T-helper 2 cell treated with Interferon-gamma antibody and Interleukin-4, amounts not matched to agents 5 μg/mL and 100 μg/mL, for 36 hours (primary cell): Measurements from ENCODE around the gene IRF6.
A peak's percentile ranks its signal among the peaks of the same experiment; 100 is the strongest.

Experiments used
- DNase-seq: peaks from one replicate; pipeline ENCODE4 v3.0.0; 2021; ENCODE audit warnings: low spot score
- H3K27ac Mint-ChIP-seq: one replicate; pipeline ENCODE4 v1.8.0; 2021; ENCODE audit warnings: mild to moderate bottlenecking, mixed read lengths
- H3K27me3 Mint-ChIP-seq: one replicate; pipeline ENCODE4 v1.8.0; 2021; ENCODE audit warnings: low read depth, mixed read lengths
- H3K36me3 Mint-ChIP-seq: one replicate; pipeline ENCODE4 v1.8.0; 2021; ENCODE audit warnings: low read depth, mixed read lengths
- H3K4me1 Mint-ChIP-seq: one replicate; pipeline ENCODE4 v1.8.0; 2021; ENCODE audit warnings: low read depth, mixed read lengths
- H3K4me3 Mint-ChIP-seq: one replicate; pipeline ENCODE4 v1.8.0; 2022; ENCODE audit warnings: mild to moderate bottlenecking, moderate library complexity, mixed read lengths
- H3K9me3 Mint-ChIP-seq: one replicate; pipeline ENCODE4 v1.8.0; 2021; ENCODE audit warnings: mixed read lengths

The IRF6 gene

DNA sequence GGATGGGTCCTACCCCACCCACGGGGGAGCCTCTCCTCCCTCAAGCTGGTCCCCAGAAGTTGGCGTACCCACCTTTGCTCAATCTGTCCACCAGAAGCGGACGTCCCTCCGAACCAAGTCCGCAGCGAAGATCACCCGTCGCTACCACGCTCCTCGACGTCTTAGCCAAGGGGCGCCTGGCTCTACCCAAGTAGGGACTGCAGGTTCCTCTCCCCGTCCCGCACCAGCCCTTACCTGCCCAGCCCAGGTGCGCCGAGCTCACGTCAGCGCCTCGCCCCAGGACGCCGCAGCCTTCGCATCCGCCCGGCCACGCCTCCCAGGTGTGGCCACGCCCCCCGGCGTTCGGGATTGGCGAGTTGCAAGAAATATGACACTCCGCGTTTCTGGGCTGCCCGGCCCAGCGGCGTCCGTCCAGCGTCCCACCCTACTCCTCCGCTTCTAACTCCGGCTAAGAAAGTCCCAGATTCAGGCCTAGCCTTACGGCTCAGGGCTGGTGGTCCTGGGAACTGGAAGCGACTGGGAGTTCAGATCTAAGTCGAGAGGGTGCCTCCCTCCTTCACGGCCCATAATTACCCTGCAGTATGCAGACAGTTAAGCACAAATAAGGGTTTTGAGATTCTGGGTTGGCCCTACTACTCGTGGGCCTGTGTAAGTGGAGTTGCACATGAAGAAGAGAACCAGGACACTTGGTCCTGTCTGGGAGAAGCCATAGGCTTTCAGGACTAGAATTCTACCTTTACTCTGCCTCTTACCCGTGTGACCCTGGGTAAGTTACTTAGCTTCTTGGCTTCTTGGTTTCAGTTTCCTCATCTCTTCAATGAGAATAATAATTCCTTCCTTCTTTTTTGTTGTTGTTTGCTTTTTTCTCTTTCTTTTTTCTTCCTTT, at the start of gene IRF6:
Gene IRF6 (minus strand): TSS at position 268 of the 886 bp plus-strand sequence. CDS start 4,729 bp downstream, outside the sequence.
- Mint-ChIP-seq H3K27me3 (peaks cover 7% of the 10 kb centered on the region), H3K27ac (no peak within 1 kb of the TSS), H3K36me3 (no peaks in the 10 kb centered on the region), H3K4me3 (peak within 1 kb of the TSS; percentile 44), H3K4me1 (peaks cover 7% of the 10 kb centered on the region), H3K9me3 (no peaks in the 10 kb centered on the region)
- DNase-seq = no peak

DNA sequence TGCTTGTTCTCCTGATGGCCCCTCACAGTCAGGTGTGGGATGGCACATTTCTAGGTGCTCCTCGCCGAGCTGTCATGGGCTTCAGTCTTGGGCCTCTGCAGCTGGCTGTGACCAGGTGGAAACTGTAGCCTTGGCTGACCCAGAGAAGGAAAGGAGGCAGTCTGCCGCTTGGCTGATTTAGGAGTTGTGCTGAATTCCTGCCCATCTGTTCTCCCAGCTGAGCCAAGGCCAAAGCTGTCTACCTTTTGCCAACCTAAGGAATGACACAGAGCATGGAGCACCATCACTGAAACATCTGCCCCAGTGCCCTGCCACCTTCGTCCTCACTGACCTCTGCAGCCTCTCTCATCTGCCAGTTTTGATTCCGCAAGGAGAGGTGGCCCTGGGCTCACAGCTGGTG, 49.7 kb upstream of the IRF6 start:
- Mint-ChIP-seq H3K4me3 (no peak overlapping the region), H3K27me3 (no peaks in the 10 kb centered on the region), H3K36me3 (peaks cover 24% of the 10 kb centered on the region), H3K27ac (no peak overlapping the region), H3K9me3 (no peaks in the 10 kb centered on the region), H3K4me1 (no peaks in the 10 kb centered on the region)
- no peak for DNase-seq

DNA sequence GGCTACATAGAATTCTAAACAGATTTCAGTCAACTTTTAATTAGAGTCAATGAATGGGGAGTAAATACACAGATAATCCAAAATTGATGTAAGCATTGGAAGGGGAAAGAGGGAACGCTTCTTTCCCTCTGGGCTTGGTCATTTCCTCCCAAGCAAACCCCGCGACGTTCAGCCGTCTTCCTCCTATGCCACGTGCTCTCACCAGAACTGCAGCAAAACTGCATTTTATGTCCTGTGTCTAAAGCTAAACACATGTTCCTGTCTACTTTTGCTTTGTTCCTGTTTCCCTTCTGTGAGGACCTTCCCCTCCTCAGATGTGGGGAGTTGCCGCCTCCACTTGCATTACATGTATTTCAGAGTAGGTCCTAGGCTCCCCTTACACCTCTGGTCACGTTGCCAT, 49.1 kb upstream of the IRF6 start:
- Mint-ChIP-seq H3K27me3 (no peaks in the 10 kb centered on the region), H3K4me3 (no peak overlapping the region), H3K27ac (peak overlapping the region; percentile 37), H3K36me3 (peaks cover 29% of the 10 kb centered on the region), H3K9me3 (no peaks in the 10 kb centered on the region), H3K4me1 (no peaks in the 10 kb centered on the region)
- DNase-seq = no peak

DNA sequence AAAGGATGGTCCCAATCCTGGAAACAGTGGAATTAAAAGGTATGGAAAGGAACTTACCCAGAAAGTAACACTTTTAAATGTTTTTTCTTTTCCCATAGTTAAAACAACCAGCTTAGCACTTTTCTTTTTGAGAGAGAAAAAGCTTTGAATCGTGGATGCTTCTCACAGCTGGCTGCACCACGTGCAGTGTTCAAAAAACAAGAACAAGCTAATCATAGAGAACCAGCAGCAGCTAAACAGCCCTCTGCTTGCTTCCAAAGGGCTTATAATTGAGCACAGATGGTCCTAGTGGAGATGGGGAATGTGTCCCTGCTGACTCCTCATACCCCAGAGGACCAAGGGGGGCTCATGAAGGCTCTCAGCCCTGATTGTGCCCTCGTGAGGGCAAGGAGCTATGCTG, 48.3 kb upstream of the IRF6 start:
- no peak for DNase-seq
- Mint-ChIP-seq H3K27me3 (no peaks in the 10 kb centered on the region), H3K9me3 (no peaks in the 10 kb centered on the region), H3K27ac (no peak overlapping the region), H3K4me3 (no peak overlapping the region), H3K36me3 (peaks cover 34% of the 10 kb centered on the region), H3K4me1 (peaks cover 2% of the 10 kb centered on the region)

DNA sequence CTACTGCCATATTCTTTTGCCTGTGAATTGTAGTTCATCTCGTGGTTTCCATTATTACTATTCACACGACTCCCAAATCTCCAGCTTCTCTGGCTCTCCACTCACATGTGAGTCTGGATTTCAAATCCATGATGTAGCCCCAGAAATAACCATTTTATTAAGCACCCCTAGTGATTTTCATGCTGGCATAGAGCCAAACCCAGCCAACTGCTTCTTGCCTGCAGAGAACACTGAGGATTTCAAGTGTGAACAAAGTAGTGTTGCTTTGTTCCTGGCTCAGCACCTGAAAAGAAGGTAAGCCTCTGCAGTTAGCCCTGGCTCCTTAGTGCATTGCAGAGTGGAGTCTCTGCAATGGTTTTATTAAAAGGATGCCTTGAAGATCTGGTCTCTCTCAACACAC, 47.7 kb upstream of the IRF6 start:
- Mint-ChIP-seq H3K27me3 (no peaks in the 10 kb centered on the region), H3K4me1 (peaks cover 2% of the 10 kb centered on the region), H3K9me3 (no peaks in the 10 kb centered on the region), H3K4me3 (no peak overlapping the region), H3K27ac (no peak overlapping the region), H3K36me3 (peaks cover 34% of the 10 kb centered on the region)
- DNase-seq = no peak

DNA sequence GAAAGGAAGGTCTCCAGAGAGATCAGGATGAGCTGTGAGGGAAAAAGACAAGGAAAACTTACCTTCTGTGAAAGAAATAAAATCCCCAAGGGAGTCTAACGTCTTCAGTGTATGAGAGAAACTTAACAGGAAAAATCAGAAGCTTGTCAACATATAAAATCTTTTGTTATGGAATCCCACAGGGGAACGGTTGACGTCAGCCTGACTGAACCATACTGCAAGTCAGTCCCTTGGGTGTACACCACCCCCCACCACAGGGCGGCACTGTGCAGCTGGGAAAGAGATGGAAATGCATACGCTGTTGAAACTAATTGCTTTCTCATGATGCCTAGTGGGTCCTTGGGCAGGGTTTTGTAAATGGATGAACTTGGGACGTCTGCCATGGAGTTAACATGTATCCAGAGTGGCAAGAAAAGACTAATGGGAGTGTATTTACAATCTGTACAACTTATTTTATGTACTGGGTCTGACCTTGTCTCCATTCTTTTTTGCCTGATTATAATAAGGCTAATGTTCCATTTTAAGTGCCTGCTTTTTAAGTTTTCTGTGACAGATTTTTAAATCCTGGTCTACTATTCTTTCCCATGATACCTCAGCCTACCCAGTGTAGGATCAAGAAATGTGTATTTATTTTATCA, 44.5 kb upstream of the IRF6 start:
- Mint-ChIP-seq H3K4me1 (peaks cover 4% of the 10 kb centered on the region), H3K36me3 (peaks cover 55% of the 10 kb centered on the region), H3K4me3 (no peak overlapping the region), H3K9me3 (no peaks in the 10 kb centered on the region), H3K27me3 (no peaks in the 10 kb centered on the region), H3K27ac (no peak overlapping the region)
- DNase-seq = no peak

DNA sequence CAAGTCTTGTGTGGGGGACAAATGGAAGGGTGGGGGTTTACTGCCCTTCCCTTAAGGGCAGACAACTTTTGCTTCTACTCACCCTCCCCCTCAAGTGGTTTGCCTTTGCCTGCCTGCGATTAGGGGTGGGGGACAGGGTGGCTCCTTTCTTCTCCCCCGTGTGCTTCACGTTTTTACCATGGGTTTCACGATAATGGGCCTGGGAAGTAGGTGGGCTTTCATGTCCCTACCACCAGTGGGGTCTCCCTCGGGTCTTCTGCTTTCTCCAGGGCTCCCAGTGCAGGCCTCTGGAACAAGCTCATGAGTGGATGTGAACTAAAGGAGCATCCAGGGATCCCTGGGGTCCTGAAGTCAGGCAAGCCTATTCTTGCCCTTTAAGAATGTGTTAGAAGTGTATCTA, 43.4 kb upstream of the IRF6 start:
- Mint-ChIP-seq H3K27ac (peak overlapping the region; percentile 5), H3K4me3 (no peak overlapping the region), H3K9me3 (no peaks in the 10 kb centered on the region), H3K27me3 (no peaks in the 10 kb centered on the region), H3K36me3 (peaks cover 54% of the 10 kb centered on the region), H3K4me1 (peaks cover 4% of the 10 kb centered on the region)
- no peak for DNase-seq

DNA sequence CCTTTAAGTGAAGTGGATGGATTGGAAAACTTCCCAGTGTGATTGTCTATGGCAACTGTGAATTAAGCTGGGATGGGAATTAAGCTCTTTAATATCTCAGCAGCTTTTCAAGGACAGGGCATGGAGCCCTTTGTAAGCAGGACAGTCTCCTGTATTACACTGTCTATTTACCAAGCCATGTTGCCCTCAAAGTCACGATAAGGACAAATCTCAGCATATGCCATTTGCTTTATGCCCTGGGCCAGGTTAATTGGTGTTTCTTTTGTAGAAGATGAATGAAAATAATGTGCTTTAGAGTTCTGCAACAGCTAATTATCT, 39.4 kb upstream of the IRF6 start:
- H3K4me1 Mint-ChIP-seq = peaks cover 5% of the 10 kb centered on the region

DNA sequence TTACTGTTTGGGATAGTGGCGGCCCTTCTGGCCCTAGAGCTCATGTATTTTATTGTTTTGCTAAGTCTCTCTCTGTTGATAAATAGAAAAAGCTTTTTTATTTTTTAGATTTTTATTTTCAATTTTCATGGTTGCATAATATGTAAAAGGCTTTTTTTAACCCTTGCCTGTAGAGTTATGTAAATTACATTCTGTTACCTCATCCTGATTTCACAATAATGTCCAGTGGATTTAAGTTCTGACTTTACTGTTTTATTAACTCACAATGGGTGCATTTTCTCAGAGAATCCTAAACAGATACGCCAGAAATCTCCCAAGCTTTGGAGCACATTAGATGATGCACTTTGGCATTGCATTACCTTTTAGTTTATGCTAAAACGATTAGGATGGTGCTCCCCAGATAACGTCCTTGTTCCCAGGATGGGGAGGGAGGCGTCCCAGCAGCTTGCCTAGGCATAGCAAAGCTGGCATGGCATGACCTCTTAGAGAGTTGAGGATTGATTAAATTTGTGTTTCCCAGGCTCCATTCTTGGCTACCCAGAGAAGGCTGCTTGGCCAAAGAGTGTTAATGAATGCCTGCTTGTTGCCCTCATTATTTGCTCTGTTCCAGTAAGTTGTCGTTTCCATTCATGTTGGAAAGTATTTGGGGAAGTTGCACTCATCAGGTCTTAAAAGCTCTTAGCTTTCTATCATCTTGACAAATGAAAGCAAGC, 38.9 kb upstream of the IRF6 start:
- H3K36me3 Mint-ChIP-seq = peaks cover 65% of the 10 kb centered on the region
- no peak overlapping the region for H3K27ac Mint-ChIP-seq
- no peaks in the 10 kb centered on the region for H3K27me3 Mint-ChIP-seq
- H3K9me3 Mint-ChIP-seq = no peaks in the 10 kb centered on the region
- no peak overlapping the region for H3K4me3 Mint-ChIP-seq
- peaks cover 9% of the 10 kb centered on the region for H3K4me1 Mint-ChIP-seq
- DNase-seq = no peak

More for the DNA sequence above, 39.4 kb upstream of the IRF6 start:
- Mint-ChIP-seq H3K4me3 (no peak overlapping the region), H3K9me3 (no peaks in the 10 kb centered on the region), H3K36me3 (peaks cover 64% of the 10 kb centered on the region), H3K27me3 (no peaks in the 10 kb centered on the region), H3K27ac (no peak overlapping the region)
- no peak for DNase-seq

DNA sequence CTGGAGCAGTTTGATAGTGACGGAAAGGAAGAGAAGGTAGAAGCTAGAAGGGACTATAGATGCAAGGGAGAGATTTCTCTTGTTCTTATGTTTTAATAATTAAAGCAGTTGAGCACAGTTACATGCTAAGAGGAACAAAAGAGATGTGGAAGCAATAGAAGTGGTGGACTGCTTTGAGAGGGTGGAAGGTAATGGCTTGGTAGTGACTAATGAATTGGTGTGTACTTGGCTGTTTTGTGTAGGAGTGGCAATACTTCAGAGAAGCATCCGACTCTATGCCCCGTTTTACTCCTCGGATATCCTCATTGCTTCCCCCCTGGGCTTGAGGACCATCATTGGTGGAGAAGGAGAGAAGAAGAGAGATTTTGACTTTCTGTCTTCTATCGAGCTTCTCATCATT, 34.7 kb upstream of the IRF6 start:
- no peak for DNase-seq
- no peaks in the 10 kb centered on the region for H3K9me3 Mint-ChIP-seq
- H3K36me3 Mint-ChIP-seq = peaks cover 77% of the 10 kb centered on the region
- H3K27ac Mint-ChIP-seq = no peak overlapping the region
- no peak overlapping the region for H3K4me3 Mint-ChIP-seq
- H3K27me3 Mint-ChIP-seq = no peaks in the 10 kb centered on the region
- H3K4me1 Mint-ChIP-seq = peaks cover 13% of the 10 kb centered on the region

DNA sequence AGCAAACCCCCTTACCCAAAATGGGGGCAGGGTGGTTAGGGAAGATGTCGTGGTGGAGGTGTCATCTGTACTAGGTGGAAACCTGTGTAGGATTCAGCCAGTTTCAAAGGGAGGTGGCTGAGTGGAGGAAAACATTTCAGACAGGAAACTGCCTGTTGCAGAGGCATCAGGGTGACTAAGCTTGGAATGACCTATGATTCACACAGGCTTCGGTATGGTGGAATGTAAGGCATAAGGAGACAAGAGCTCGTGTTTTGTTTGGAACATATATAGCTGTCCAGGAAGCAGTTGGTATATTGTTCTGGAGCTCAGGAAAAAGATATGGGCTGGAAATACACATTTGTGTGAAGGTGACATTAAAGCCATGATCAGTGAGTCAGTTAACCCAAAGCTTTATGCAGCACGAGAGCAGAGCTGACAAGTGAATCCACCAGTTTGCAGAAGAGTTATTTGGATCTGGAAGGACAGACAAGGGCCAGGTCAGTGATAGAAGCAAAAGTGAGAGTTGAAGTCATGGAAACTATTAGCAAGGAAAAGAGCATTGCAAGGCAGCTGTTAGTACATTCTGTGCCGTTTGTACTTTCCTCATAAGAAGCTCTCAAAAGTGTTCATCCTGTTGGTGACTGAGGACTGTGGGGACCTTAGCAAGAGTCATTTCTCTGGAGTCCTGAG, 34.1 kb upstream of the IRF6 start:
- no peak overlapping the region for H3K4me3 Mint-ChIP-seq
- no peaks in the 10 kb centered on the region for H3K9me3 Mint-ChIP-seq
- H3K4me1 Mint-ChIP-seq = peaks cover 19% of the 10 kb centered on the region
- peak; percentile 30 for DNase-seq
- H3K27me3 Mint-ChIP-seq = no peaks in the 10 kb centered on the region
- H3K36me3 Mint-ChIP-seq = peaks cover 80% of the 10 kb centered on the region
- H3K27ac Mint-ChIP-seq = no peak overlapping the region

DNA sequence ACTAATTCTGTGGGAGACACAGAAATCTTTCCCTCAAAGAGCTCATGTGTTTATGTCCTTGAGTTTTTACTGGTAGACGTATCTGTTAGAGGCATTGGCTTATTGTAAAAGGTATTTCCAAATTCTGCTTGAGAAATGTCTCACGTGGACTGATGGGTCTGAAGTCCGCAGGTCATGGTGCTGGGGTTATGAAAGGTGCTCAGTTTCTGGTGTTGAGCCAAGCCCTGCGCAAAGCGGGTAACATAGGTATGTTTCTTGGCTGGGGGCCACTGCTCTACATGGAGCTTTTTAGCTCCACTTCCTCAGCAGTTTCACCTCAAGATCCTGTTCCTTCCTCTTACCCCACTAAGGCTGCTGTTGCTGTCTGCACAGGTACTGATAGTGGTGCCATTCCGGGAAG, 32.6 kb upstream of the IRF6 start:
- Mint-ChIP-seq H3K4me3 (no peak overlapping the region), H3K27me3 (no peaks in the 10 kb centered on the region), H3K27ac (no peak overlapping the region), H3K4me1 (peaks cover 29% of the 10 kb centered on the region), H3K36me3 (peaks cover 88% of the 10 kb centered on the region), H3K9me3 (no peaks in the 10 kb centered on the region)
- DNase-seq = no peak

DNA sequence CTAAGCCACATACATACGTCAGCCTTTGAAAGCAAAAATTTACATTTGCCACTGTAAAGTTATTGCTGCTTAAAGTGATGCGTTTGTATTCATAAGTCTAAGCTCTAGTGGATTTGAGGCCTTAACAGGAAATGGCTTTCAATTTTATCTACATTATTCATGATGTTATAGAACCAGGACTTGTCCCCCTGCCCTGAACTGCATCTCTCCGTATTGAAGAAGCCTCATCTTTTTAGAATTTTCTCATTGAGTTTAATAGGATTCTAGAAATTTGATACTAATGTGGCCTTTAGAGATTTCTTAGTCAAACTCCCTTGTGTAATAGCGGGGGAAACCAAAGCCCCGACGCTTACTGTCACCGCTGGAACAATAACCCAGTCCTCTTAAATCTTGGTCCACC, 31.7 kb upstream of the IRF6 start:
- Mint-ChIP-seq H3K27me3 (no peaks in the 10 kb centered on the region), H3K4me1 (peaks cover 32% of the 10 kb centered on the region), H3K4me3 (no peak overlapping the region), H3K36me3 (peaks cover 89% of the 10 kb centered on the region), H3K9me3 (no peaks in the 10 kb centered on the region), H3K27ac (no peak overlapping the region)
- DNase-seq = no peak
